Skeletal muscle cell (primary cell): Measurements from ENCODE around the gene PTMS.
A peak's percentile ranks its signal among the peaks of the same experiment; 100 is the strongest.
"Not testable (repeated sequence)": the region's sequence is repeated elsewhere in the genome, so short reads cannot be mapped to it uniquely, and the experiment has no call there.

Experiments
- DNase-seq: peaks from one replicate; pipeline ENCODE4 v3.0.0-alpha.2; 2010; ENCODE audit warnings: low read depth
- H3K4me3 ChIP-seq: 2 replicates; pipeline ENCODE4 v1.5.1; 2011; ENCODE audit warnings: low read depth, mild to moderate bottlenecking, control low read depth, low read length, moderate library complexity

The PTMS gene

GRCh38 chr12:6765634-6766581 is at the start of gene PTMS:
PTMS (plus strand) TSS chr12:6766363; CDS start chr12:6766706, 343 bp downstream.
- H3K4me3 ChIP-seq: peak within 1 kb of the TSS; percentile 93
- peak; percentile 86 for DNase-seq

GRCh38 chr12:6716874-6717437 is 49.2 kb upstream of the PTMS start:
- H3K4me3 ChIP-seq: no peak overlapping the region

GRCh38 chr12:6722863-6723262 is 43.3 kb upstream of the PTMS start:
- H3K4me3 ChIP-seq: no peak overlapping the region
- no peak for DNase-seq

More at GRCh38 chr12:6716874-6717437, 49.2 kb upstream of the PTMS start:
- DNase-seq: no peak

GRCh38 chr12:6723607-6724408 is 42.4 kb upstream of the PTMS start, which contains the start of gene COPS7A:
COPS7A (plus strand) TSS chr12:6724046; CDS start chr12:6724657, 611 bp downstream.
- peak; percentile 95 for DNase-seq
- peak within 1 kb of the TSS; percentile 74 for H3K4me3 ChIP-seq

DNA sequence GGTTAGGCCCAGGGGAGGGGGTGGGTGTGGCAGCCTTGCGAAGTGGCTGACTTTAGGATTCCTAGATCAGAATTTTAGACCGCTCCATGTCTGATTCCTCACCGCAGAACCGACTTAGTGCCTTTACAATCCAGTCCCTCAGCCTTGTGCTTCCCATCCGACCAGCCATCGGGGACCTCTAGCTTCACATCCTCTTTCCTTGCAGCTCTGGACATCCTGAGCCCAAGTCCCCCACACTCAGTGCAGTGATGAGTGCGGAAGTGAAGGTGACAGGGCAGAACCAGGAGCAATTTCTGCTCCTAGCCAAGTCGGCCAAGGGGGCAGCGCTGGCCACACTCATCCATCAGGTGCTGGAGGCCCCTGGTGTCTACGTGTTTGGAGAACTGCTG is 41.8 kb upstream of the PTMS start:
- no peak for DNase-seq
- H3K4me3 ChIP-seq: peak overlapping the region; percentile 74

DNA sequence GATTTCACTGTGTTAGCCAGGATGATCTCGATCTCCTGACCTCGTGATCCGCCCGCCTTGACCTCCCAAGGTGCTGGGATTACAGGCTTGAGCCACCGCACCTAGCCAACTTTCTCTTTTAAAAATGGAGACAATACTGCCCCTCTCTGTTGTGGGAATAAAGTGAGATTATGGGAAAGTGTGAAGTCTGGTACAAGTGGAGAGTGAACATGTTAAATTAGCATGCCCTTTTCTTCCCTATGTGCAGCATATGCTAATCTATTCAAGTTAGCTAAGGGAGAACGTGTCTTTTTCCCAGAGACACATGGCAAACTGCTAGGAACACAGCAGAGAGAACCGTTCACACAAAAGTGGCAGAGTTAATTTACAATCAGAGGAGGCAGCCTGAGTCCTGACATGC is 40.8 kb upstream of the PTMS start:
- H3K4me3 ChIP-seq: no peak overlapping the region
- DNase-seq: no peak

DNA sequence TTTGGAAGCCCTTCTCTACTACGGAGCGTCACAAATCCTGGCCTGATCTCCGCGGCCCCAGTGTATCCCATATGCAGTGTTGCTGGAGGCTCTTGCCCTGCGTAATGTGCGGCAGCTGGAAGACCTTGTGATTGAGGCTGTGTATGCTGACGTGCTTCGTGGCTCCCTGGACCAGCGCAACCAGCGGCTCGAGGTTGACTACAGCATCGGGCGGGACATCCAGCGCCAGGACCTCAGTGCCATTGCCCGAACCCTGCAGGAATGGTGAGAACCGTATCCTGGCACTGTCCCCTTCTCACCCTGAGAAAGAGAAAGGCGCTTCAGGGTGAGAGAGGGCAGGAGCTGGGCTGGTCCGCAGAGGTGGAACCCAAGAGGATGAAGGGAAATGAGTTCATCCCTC is 37.0 kb upstream of the PTMS start:
- no peak for DNase-seq
- no peak overlapping the region for H3K4me3 ChIP-seq

GRCh38 chr12:6730169-6730568 is 36.0 kb upstream of the PTMS start:
- no peak for DNase-seq
- H3K4me3 ChIP-seq: no peak overlapping the region

GRCh38 chr12:6734506-6735387 is 31.4 kb upstream of the PTMS start:
- DNase-seq: no peak
- H3K4me3 ChIP-seq: no peak overlapping the region

DNA sequence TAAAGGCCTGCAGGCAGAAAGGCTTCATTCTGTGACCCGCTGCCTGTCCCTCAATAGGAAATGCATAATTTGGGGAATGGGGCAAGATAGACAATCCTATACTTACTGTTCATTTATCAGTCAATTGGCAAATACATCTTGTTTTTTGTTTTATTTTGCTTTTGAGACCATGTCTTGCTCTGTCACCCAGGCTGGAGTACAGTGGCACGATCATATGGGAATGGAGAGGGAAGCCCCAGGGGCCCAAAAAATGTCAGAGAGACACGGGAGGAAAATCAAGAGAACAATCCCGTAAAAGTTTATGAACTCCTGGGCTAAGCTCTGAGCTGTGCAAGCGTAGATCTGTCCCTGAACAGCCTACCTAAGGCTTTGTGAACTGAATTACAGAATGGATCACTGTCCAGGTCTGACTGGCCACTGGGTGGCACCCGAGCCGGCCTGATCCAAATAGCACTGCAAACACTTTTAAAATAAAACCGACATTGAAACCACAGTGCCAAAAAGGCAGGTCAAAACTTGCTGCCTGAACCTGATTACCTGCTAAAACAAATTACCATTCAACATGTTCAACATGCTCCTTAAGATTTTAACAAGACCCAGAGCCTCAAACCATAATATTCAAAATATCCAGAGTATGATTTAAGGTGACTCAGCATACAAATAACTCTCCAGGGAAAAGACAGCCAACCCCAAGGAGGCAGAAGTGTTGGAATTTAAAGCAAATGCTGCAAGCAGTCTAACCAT is 30.5 kb upstream of the PTMS start:
- peak; percentile 41 for DNase-seq
- no peak overlapping the region for H3K4me3 ChIP-seq

DNA sequence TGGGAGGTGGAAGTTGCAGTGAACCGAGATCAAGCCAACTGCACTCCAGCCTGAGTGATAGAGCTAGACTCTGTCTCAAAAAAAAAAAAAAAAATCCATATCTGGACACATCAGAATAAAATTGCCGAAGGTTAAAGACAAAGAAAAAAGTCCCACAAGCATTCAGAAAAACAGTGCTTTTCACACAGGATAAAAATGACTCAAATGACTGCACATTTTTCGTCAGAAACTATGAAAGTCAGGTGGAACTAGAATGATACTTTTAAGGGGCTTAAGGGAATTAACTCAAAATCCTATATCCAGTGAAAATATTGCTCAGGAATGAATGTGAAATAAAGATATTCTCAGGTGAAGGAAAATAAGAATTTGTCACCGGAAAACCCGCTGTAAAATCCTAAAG is 29.4 kb upstream of the PTMS start:
- DNase-seq: no peak
- H3K4me3 ChIP-seq: no peak overlapping the region

DNA sequence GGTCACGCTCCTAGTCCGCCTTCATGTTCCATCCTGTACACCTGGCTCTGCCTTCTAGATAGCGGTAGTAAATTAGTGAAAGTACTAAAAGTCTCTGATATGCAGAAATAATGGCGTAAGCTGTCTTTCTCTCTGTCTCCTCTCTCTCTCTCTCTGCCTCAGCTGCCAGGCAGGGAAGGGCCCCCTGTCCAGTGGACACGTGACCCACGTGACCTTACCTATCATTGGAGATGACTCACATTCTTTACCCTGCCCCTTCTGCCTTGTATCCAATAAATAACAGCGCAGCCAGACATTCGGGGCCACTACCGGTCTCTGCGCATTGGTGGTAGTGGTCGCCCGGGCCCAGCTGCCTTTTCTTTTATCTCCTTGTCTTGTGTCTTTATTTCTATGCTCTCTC is 24.1 kb upstream of the PTMS start:
- not testable (repeated sequence) for H3K4me3 ChIP-seq, DNase-seq

- no peak overlapping the region for H3K4me3 ChIP-seq
- DNase-seq: no peak
These were observed 23.3 kb upstream of the PTMS start for GRCh38 chr12:6742834-6743233.

DNA sequence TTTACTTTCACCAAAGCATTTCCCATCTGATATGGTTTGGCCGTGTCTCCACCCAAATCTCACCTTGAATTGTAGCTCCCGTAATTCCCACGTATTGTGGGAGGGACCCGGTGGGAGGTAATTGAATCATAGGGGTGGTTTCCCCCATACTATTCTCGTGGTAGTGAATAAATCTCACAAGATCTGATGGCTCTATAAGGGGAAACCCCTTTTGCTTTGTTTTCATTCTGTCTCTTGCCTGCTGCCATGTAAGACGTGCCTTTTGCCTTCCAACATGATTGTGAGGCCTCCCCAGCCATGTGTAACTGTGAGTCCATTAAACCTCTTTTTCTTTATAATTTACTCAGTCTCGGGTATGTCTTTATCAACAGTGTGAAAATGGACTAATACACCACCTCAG is 22.9 kb upstream of the PTMS start:
- not testable (repeated sequence) for DNase-seq, H3K4me3 ChIP-seq

- no peak overlapping the region for H3K4me3 ChIP-seq
- DNase-seq: no peak
These were observed 20.2 kb upstream of the PTMS start for GRCh38 chr12:6745741-6746525.

GRCh38 chr12:6747216-6747615 is 18.9 kb upstream of the PTMS start:
- no peak for DNase-seq
- H3K4me3 ChIP-seq: no peak overlapping the region

- H3K4me3 ChIP-seq: no peak overlapping the region
These were observed 17.4 kb upstream of the PTMS start for GRCh38 chr12:6748761-6749160.

DNA sequence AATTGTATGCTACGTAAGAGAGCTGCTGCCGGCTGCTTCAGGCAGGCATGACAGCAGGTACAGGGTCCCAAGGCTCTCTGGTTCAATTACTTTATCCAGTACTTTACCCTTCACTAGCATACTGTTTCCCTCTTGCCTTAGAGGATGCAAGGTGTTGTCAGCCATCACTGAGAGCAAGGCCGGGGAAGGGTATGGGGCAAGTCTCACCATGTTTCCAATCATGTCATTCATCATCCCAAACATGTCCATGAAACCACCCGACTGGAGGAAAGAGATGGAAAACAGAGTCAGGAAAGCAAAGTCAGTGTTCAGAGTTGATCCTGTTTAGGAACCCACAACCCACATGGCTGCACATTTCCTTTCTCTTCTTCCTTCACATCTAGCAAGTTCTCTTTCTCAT is 15.7 kb upstream of the PTMS start:
- DNase-seq: no peak
- H3K4me3 ChIP-seq: no peak overlapping the region

More at GRCh38 chr12:6748761-6749160, 17.4 kb upstream of the PTMS start:
- no peak for DNase-seq
